K562 (cell line): ENCODE data around the gene MAPKAPK3. TPM values are rescaled to one million over a fixed set of nuclear protein-coding genes. Genes with fewer than 3 reads are reported as not detected.

Source experiments
- ATAC-seq: fragments of 200-7000 bp; cut with Tn5 transposase; 3 replicates; pipeline ENCODE4 v1.9.1; 2020; ENCODE audit warnings: moderate library complexity
- BruUV-seq: library from RNA; stranded (reverse); fragments of 400-500 nt; replicated peaks from 2 replicates; lab custom pipeline; 2021; lab: Mats Ljungman, UMichigan
- CTCF ChIA-PET: fragments of 300-600 bp; formaldehyde crosslinking; extraction: SDS; loops from one replicate; lab custom pipeline; 2021; ENCODE audit warnings: low intra/inter-chr PET ratio; lab: Yijun Ruan, JAX
- POLR2A ChIA-PET: fragments of 300-600, 350-650 bp; sonication (Branson Sonifier 250); formaldehyde crosslinking; extraction: SDS; loops from one replicate; lab custom pipeline; 2021; ENCODE audit warnings: antibody characterized with exemption, inconsistent platforms; lab: Yijun Ruan, JAX
- DNase-seq, 4 experiments: peaks; one replicate each; pipeline versions ENCODE4 v3.0.0 to v3.0.0-alpha.2; 2011 to 2018; ENCODE audit warnings: low spot score in 3 of 4, mixed read lengths in 3 of 4; ENCODE audit errors: extremely low read depth in 1 of 4
- FAIRE-seq: peaks from 2 replicates; lab custom pipeline; 2011; peaks lifted over from hg19 to GRCh38; lab: Jason Lieb, UNC
- H2AFZ ChIP-seq: 2 replicates; pipeline ENCODE4 v1.6.0; 2011; ENCODE audit warnings: low read depth, low read length, control low read depth, inconsistent platforms
- H3K27ac ChIP-seq: fragments of 200-600 bp; 3 replicates; pipeline ENCODE4 v1.8.0; 2011; ENCODE audit warnings: low read depth, mild to moderate bottlenecking, control low read depth, inconsistent platforms, low read length, moderate library complexity, mixed read lengths; ENCODE audit errors: extremely low read depth
- H3K27me3 ChIP-seq, 2 experiments: fragments of 300-600 bp in 1 of 2; 2 replicates in 1 of 2; 3 replicates in 1 of 2; pipeline versions ENCODE4 v1.6.0 to v1.8.0; 2011; ENCODE audit warnings: inconsistent platforms in 2 of 2, low read length in 2 of 2, mild to moderate bottlenecking in 1 of 2, mixed read lengths in 1 of 2, moderate library complexity in 1 of 2; ENCODE audit not compliant: control insufficient read depth in 2 of 2, insufficient read depth in 2 of 2
- H3K36me3 ChIP-seq: fragments of 300-600 bp; 3 replicates; pipeline ENCODE4 v1.8.0; 2011; ENCODE audit warnings: mild to moderate bottlenecking, low read length, inconsistent platforms; ENCODE audit not compliant: control insufficient read depth, insufficient read depth
- H3K4me1 ChIP-seq, 2 experiments: fragments of 200-600 bp in 1 of 2; replicated peaks in 1 of 2; 2 replicates in 1 of 2; 3 replicates in 1 of 2; pipeline versions ENCODE4 v1.5.1 to v1.8.0; 2011; ENCODE audit warnings: inconsistent platforms in 2 of 2, low read length in 2 of 2, mild to moderate bottlenecking in 1 of 2, mixed read lengths in 1 of 2, moderate library complexity in 1 of 2; ENCODE audit not compliant: control insufficient read depth in 2 of 2, insufficient read depth in 2 of 2
- H3K4me2 ChIP-seq: 2 replicates; pipeline ENCODE4 v1.6.1; 2011; ENCODE audit warnings: low read length, control low read depth, inconsistent platforms, mixed read lengths; ENCODE audit not compliant: insufficient read depth
- H3K4me3 ChIP-seq: fragments of 200-600 bp; sonication (generic), shearing (Covaris generic); 2 replicates; pipeline ENCODE4 v1.5.1; 2016; ENCODE audit warnings: control low read depth, inconsistent platforms
- H3K79me2 ChIP-seq: fragments of 200-600 bp; 3 replicates; pipeline ENCODE4 v1.8.0; 2011; ENCODE audit warnings: low read length, inconsistent platforms; ENCODE audit not compliant: control insufficient read depth, insufficient read depth
- H3K9ac ChIP-seq, 2 experiments: 2 replicates each; pipeline versions ENCODE4 v1.6.0 to v1.6.1; 2011; ENCODE audit warnings: low read depth in 2 of 2, low read length in 2 of 2, control low read depth in 1 of 2, inconsistent platforms in 1 of 2, mild to moderate bottlenecking in 1 of 2, mixed read lengths in 1 of 2; ENCODE audit not compliant: insufficient read depth in 1 of 2
- H3K9me1 ChIP-seq: one replicate; pipeline ENCODE4 v1.6.0; 2011; ENCODE audit warnings: inconsistent platforms, mild to moderate bottlenecking, low read length, moderate library complexity; ENCODE audit not compliant: control insufficient read depth, insufficient read depth
- H3K9me3 ChIP-seq: replicated peaks from 2 replicates; pipeline ENCODE4 v1.5.1; 2011; ENCODE audit warnings: low read depth, low read length, inconsistent platforms; ENCODE audit not compliant: control insufficient read depth, insufficient read depth
- H4K20me1 ChIP-seq: replicated peaks from 2 replicates; pipeline ENCODE4 v1.6.1; 2011; ENCODE audit warnings: low read length, inconsistent platforms, mixed read lengths; ENCODE audit not compliant: control insufficient read depth, insufficient read depth
- ATF7 ChIP-seq: fragments of 450-650 bp; IDR thresholded peaks from 2 replicates; pipeline ENCODE4 v1.7.1; 2014; ENCODE audit warnings: mild to moderate bottlenecking, moderate library complexity
- CHCHD3 ChIP-seq: fragments of 250-450 bp; sonication (Bioruptor Pico); IDR thresholded peaks from 2 replicates; pipeline ENCODE4 v2.1.2; 2022; ENCODE audit warnings: mild to moderate bottlenecking
- E2F1 ChIP-seq: sonication (generic); formaldehyde crosslinking; IDR thresholded peaks from 2 replicates; pipeline ENCODE4 v1.8.1; 2023; ENCODE audit warnings: mild to moderate bottlenecking, missing genetic modification reagents, moderate library complexity
- GATA2 ChIP-seq: sonication (generic); formaldehyde crosslinking; IDR thresholded peaks from 2 replicates; pipeline ENCODE4 v1.4.0; 2020; ENCODE audit warnings: mild to moderate bottlenecking, missing genetic modification reagents
- SMARCC2 ChIP-seq: fragments of 450-650 bp; IDR thresholded peaks from 2 replicates; pipeline ENCODE4 v1.6.1; 2017; ENCODE audit warnings: antibody characterized with exemption, moderate library complexity, mild to moderate bottlenecking, low read depth
- ZBTB34 ChIP-seq: fragments of 250-450 bp; sonication (Bioruptor Pico); IDR thresholded peaks from 2 replicates; pipeline ENCODE4 v1.8.0; 2021; ENCODE audit warnings: mild to moderate bottlenecking, moderate library complexity
- ZNF134 ChIP-seq: fragments of 250-450 bp; sonication (Bioruptor Pico); conservative IDR thresholded peaks from 2 replicates; pipeline ENCODE4 v1.4.0; 2020
- ZNF347 ChIP-seq: fragments of 450-650 bp; formaldehyde crosslinking; IDR thresholded peaks from 2 replicates; pipeline ENCODE4 v1.4.0; 2020; ENCODE audit warnings: low read depth, mild to moderate bottlenecking, moderate library complexity
- ZNF384 ChIP-seq: IDR thresholded peaks from 2 replicates; pipeline ENCODE4 v1.6.1; 2012; ENCODE audit warnings: low read depth, low read length, improper control_type of control experiment
- ZNF398 ChIP-seq: fragments of 250-450 bp; sonication (Bioruptor Pico); IDR thresholded peaks from 2 replicates; pipeline ENCODE4 v1.8.0; 2021; ENCODE audit warnings: moderate library complexity, mild to moderate bottlenecking, inconsistent platforms
- WGBS: fragments of 100-300 bp; shearing (Covaris generic); methylation state at CpG from one replicate; pipeline ENCODE4 v1.1.6; 2016; ENCODE audit warnings: low coverage, mixed read lengths; ENCODE audit not compliant: insufficient coverage; ENCODE audit errors: missing lambda C conversion rate; 5-methylcytosine and 5-hydroxymethylcytosine counted together
- in situ Hi-C: fragments of 300-500 bp; cut with MboI; formaldehyde crosslinking; loops from 4 replicates; pipeline ENCODE4 v1.15.0; 2018; ENCODE audit warnings: inconsistent platforms, mixed read lengths
- intact Hi-C: fragments of 100-400 bp; cut with micrococcal nuclease; formaldehyde crosslinking; loops from 2 replicates; pipeline ENCODE4 v1.14.2; 2022
- polyA plus RNA-seq, 8 experiments: library from polyadenylated mRNA; depleted of rRNA in 4 of 8; stranded (reverse) in 5 of 8; unstranded in 3 of 8; fragments of >200 nt; fragmentation: Nextera tagmentation in 2 of 8; fragmentation: Illumina TruSeq in 1 of 8; extraction: Ambion mirVana in 2 of 8; extraction: Trizol in 1 of 8; gene quantifications; 2 replicates each; pipeline versions ENCODE4 v1.2.1 to v1.2.3, GENCODE V29; 2011 to 2014; ENCODE audit warnings: inconsistent platforms in 1 of 8, missing spikeins in 1 of 8
- total RNA-seq, 7 experiments: library from RNA; depleted of rRNA in 6 of 7; stranded (reverse); fragments of >200 nt in 6 of 7; fragmentation: Illumina TruSeq in 2 of 7; extraction: Trizol in 2 of 7; gene quantifications; 2 replicates each; pipeline versions ENCODE4 v1.2.1 to v1.2.3, GENCODE V29; 2011 to 2021; ENCODE audit warnings: low replicate concordance in 1 of 7

The MAPKAPK3 gene
- total and polyA plus RNA-seq, 9 of the 15 experiments (the other 6 are each of a cell fraction or from before 2014, with no cell fraction given): 8.0 to 56.4 (median 41.2) TPM

GRCh38 chr3:50658416-50658815, 41.5 kb downstream of the MAPKAPK3 start:
- Histone ChIP-seq H3K4me3 (no peak overlapping the region), H3K4me2 (no peak overlapping the region), H3K9me3 (no peaks in the 10 kb centered on the region), H3K4me1 (no peaks in the 10 kb centered on the region), H3K9me1 (no peaks in the 10 kb centered on the region), H3K27ac (no peak overlapping the region), H4K20me1 (no peaks in the 10 kb centered on the region; the same call in none of the 2 replicates), H3K27me3 (peaks cover 0 to 23% of the 10 kb centered on the region in 2 experiments; a peak in 2 of 5 replicates), H3K9ac (no peak overlapping the region), H3K79me2 (no peaks in the 10 kb centered on the region), H3K36me3 (no peaks in the 10 kb centered on the region), H2AFZ (no peak overlapping the region)
- CTCF ChIA-PET: no interaction called here
- in situ Hi-C loops (loop anchor here (5.0 kb wide), 1 partner anchor 86 kb away; no protein-coding TSS in a partner anchor), intact Hi-C loops (no loop called here)
- DNase-seq (no peak), ATAC-seq (no peak), FAIRE-seq (no peak)
- TF ChIP-seq ZNF384 (no peak), ZNF134 (no peak), ZBTB34 (CRISPR knock-in tag) (no peak), GATA2 (CRISPR knock-in tag) (no peak), E2F1 (no peak), CHCHD3 (CRISPR knock-in tag) (no peak), ZNF347 (CRISPR knock-in tag) (no peak), SMARCC2 (no peak), ATF7 (no peak), ZNF398 (CRISPR knock-in tag) (no peak)
- POLR2A ChIA-PET: interaction anchor here (0.6 to 1.0 kb wide), 3 partner anchors 8 to 267 kb away, joined by 3 to 4 read pairs (median 3); no protein-coding TSS in a partner anchor
- WGBS: 0% methylated on average over 6 of the region's 6 CpGs
- BruUV-seq: no TSS peak
